T follicular helper cell (primary cell): Measurements from ENCODE around the gene SLC38A3.
A peak's percentile ranks its signal among the peaks of the same experiment; 100 is the strongest.
"Not testable (repeated sequence)": the region's sequence is repeated elsewhere in the genome, so short reads cannot be mapped to it uniquely, and the experiment has no call there.

ENCODE experiments used
- DNase-seq: peaks from one replicate; pipeline ENCODE4 v3.0.0-alpha.2; 2020; ENCODE audit warnings: low read depth

SLC38A3 gene

DNA sequence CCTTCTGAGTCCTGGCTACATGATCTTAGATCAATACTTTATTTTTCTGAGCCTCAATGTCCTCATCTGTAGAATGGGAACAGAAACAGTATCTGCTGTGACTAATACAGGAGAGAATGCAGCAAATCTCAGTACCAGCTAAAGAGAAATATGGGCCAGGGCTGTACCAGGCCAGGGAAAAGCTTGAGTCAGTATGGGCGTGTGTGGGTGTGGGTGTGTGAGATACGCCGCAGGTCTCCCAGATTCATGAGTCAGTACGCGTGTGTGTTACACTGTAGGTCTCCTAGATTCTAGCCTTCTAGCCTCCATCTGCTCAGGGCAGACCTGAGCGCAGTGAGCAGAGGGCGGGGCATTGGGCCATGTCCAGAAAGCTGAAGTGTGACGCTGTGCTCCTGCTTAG, 46.1 kb downstream of the SLC38A3 start:
- DNase-seq, result no peak

GRCh38 chr3:50254577-50255250, 49.6 kb downstream of the SLC38A3 start:
- no peak for DNase-seq

- no peak for DNase-seq
Measured at GRCh38 chr3:50255251-50255615, 50.2 kb downstream of the SLC38A3 start.

- DNase-seq, result no peak
Measured at GRCh38 chr3:50256978-50257890, 52.2 kb downstream of the SLC38A3 start.

DNA sequence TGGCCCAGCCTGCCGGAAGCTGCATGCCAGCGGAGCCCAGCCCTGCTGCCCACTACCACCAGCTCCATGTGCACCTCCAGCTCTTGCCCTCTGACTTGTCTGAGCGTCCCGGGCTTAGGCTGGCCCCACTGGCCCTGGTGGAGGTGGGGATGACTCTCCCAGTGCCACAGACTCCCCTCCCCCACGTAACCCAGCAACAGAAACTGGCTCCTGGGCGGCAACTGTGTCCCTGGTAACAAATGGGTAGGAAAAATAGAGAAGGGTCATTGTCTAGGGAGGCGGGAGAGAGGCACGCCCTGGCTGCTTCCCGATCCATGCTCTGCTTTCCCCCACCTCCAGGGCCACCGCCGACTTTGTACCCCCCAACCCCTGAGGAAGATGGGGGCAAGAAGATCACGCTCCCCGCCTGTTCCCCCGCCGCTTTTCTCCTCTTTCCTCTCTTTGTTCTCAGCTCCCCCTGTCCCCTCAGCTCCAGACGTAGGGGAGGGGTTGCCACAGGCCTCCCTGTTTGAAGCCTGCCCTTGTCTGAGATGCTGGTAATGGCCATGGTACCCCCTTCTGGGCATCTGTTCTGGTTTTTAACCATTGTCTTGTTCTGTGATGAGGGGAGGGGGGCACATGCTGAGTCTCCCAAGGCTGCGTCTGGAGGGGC, 53.1 kb downstream of the SLC38A3 start:
- no peak for DNase-seq

DNA sequence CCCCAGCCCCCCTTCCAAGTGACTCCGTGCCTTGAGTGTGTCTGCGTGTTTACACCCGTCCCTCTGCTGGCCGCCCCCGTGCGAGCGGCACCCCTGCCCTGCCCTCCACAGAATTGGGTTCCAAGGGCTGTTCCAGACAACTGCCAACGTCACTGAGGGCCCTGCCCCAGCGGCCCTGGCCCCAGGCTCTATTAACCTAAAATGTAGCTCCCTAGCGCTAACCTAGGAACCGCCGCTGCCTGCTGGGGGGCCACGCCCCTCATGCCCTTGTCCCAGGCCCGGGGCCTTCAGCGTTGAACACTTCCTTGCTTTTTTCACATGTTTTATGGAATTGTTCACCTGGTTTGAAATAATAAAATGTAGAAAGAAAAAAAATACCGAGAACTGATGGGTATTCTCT, 53.9 kb downstream of the SLC38A3 start:
- DNase-seq, result no peak

- DNase-seq, result no peak
Measured at GRCh38 chr3:50259432-50260026, 54.5 kb downstream of the SLC38A3 start.

- peak; percentile 74 for DNase-seq
Measured at GRCh38 chr3:50260027-50260941, 55.2 kb downstream of the SLC38A3 start.

DNA sequence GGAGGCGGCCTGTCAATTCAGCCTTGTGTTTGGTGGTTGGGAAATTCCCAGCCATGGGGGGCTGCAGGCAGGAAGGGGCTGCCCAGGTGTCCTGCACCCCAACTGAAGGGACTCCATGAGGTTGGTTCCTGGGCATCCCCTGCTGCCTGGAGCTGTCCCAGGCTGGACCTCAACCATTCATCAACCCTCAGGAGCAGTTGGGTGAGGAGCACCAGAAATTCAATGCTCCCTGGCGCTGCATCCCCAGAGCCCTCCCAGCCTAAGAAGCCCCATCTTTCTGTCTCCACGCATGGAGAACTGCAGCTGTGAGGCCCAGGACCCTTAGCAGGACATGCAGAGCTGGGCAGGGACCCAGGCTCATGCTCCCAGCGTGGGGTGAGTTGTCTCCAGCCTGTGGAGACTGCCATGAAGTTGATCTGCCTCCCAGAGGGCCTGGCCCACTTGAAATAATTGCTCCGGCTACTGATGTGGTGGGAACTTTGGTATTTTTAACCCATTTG, 55.9 kb downstream of the SLC38A3 start:
- DNase-seq, result no peak

DNA sequence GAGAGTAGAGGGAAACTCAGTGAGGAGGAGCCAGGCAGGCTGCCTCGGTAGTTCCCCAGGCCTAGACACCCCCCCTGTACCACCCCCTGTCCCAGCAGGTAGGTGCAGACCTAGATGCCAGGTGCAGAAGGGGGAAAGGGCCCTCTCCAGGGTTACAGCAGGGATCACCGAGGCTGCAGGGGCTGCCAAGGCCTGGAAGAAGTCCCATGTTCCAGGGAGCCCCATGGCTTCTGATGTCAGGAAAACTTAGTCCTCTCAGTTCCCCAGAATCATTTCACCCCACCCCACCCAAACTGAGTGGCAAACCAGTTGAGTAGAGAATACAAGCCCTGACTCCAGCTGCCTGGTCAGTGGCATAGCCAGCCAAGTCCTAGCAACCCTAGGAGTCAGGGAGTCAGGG, 56.4 kb downstream of the SLC38A3 start:
- DNase-seq, result no peak

GRCh38 chr3:50262200-50262599, 57.1 kb downstream of the SLC38A3 start:
- DNase-seq, result not testable (repeated sequence)

- no peak for DNase-seq
Measured at GRCh38 chr3:50262778-50263177, 57.7 kb downstream of the SLC38A3 start.

GRCh38 chr3:50263478-50264382, 58.7 kb downstream of the SLC38A3 start:
- no peak for DNase-seq

- DNase-seq, result no peak
Measured at GRCh38 chr3:50264383-50264963, 59.4 kb downstream of the SLC38A3 start.

- DNase-seq, result no peak
Measured at GRCh38 chr3:50264964-50265485, 60.0 kb downstream of the SLC38A3 start.

DNA sequence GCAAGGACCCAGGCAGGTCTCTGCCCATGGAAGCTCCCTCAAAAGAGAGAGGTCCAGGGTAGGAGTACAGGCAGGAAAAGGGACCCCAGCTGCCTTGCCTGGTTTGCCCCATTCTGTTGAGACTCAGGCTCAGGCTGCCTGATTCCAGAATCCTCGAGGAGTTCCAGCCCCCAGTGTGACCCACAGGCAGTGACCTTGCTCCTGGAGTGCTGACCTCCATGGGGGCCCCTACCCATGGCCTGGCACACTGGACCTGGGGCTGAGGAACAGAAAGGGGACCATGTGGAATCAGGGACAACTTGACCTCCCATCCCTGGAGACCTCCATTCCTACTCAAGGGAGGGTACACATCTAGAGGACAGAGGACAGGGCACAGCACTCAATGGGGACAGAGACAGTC, 60.5 kb downstream of the SLC38A3 start:
- no peak for DNase-seq

DNA sequence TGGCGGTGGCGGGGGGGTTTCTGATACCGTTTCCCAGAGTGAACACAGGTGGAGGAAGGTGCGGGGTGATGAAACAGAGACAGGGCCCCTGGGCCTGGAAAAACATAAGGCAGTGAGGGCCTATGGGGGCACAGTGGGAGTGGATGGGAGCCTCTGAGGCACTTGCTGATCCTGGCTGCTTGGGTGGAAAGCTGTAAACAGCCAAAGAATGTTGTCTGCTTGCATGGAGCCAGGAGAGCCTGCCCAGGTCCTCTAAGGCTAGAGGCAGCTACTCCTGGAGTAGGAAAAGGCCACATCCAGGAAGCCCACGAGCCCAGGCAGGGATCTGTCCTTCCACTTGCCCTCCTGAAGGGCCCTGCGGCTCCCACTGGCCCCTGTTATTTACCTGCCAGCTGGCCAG, 60.9 kb downstream of the SLC38A3 start:
- no peak for DNase-seq

- DNase-seq, result no peak
Measured at GRCh38 chr3:50266836-50267235, 61.8 kb downstream of the SLC38A3 start.

GRCh38 chr3:50267280-50267913, 62.3 kb downstream of the SLC38A3 start:
- no peak for DNase-seq
